ENCODE results near the gene ZFYVE28. TPM values are rescaled to one million over a fixed set of nuclear protein-coding genes. Genes with fewer than 3 reads are reported as not detected.

ZFYVE28 gene
- total and polyA plus RNA-seq, 2 of the 8 experiments (the other 6 are each of a cell fraction or from before 2014, with no cell fraction given), result 1.7 to 4.9 TPM

DNA sequence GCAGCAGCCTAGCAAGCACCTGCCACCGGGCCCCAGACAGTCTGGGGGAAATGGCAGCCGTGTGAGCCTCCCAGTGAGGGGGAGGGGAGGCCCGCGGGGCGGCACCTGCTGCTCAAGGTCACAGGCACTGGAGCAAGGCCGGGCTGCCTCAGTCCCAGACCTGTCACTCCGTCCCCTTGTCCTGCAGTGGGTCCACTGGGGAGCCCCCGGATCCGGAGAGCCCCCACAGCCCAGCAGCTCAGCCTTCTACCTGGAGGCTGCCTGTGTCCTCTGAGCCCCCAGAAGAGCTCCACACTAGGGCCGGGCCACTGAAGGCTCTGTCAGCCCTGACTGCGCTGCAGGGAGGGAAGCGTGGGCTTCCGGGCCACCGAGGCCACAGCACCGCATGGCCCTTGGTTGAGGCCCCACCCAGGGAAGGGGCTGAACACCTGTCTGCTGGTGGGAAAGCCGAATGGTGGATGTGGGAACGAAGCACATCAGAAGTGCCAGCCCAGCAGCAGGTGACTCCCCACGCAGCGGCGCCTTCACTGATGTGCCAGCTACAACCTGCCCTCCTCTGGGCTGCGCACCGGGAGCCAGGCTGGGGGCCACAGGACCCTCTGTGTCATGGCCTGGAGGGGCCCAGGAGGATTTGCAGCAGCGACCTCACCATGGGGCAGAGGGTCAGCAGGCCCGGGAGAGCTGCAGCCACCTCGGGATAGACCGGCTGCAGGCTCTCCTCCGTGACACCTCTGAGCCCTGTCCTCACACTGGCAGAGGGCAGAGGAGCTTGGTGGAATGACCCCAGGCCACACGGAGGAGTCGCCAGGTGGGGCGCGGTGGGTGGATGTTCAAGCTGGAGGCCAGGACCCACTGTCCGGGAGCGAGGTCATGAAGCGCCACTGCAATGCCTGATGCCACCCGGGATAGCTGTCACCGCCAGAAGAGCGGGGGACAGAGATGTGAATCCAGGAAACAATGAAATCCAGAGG lies 121.5 kb downstream of the ZFYVE28 start (continued):
- TF ChIP-seq ZNF274 (IDR thresholded peaks at IDR 0.05; ENCODE audit: borderline replicate concordance, extremely low read depth, low read length), result no peak
- TF ChIP-seq EGR1 (IDR thresholded peaks at IDR 0.05; ENCODE audit: borderline replicate concordance, low read depth, low read length), result no peak
- no peak for TF ChIP-seq RBBP5 (IDR thresholded peaks at IDR 0.05; ENCODE audit: borderline replicate concordance, low read depth, low read length)

Data from H1 (cell line).